H9 (cell line): ENCODE results near the gene KIF6. TPM values are rescaled to one million over a fixed set of nuclear protein-coding genes. Genes with fewer than 3 reads are reported as not detected.

Source experiments
- DNase-seq: peaks from one replicate; pipeline ENCODE4 v3.0.0-alpha.2; 2017
- H2AFZ ChIP-seq: one replicate; pipeline ENCODE4 v1.6.1; 2013; ENCODE audit warnings: mild to moderate bottlenecking, low read length, control low read depth, moderate library complexity
- H2AK5ac ChIP-seq: 2 replicates; pipeline ENCODE4 v1.6.1; 2013; ENCODE audit warnings: low read length, control low read depth, mixed read lengths; ENCODE audit not compliant: insufficient read length
- H2BK120ac ChIP-seq: one replicate; pipeline ENCODE4 v1.6.1; 2013; ENCODE audit warnings: low read depth, mild to moderate bottlenecking, low read length, control low read depth, inconsistent platforms; ENCODE audit not compliant: poor library complexity, severe bottlenecking
- H2BK12ac ChIP-seq: 2 replicates; pipeline ENCODE4 v1.6.1; 2013; ENCODE audit warnings: low read length, control low read depth, mixed read lengths, low read depth; ENCODE audit not compliant: insufficient read length
- H2BK15ac ChIP-seq: 2 replicates; pipeline ENCODE4 v1.6.1; 2013; ENCODE audit warnings: low read depth, low read length, control low read depth
- H2BK20ac ChIP-seq: one replicate; pipeline ENCODE4 v1.6.1; 2013; ENCODE audit warnings: low read depth, mild to moderate bottlenecking, low read length, control low read depth, inconsistent platforms; ENCODE audit not compliant: poor library complexity, severe bottlenecking
- H2BK5ac ChIP-seq: 2 replicates; pipeline ENCODE4 v1.6.1; 2013; ENCODE audit warnings: low read length, control low read depth, mixed read lengths; ENCODE audit not compliant: insufficient read length
- H3K14ac ChIP-seq: 2 replicates; pipeline ENCODE4 v1.6.1; 2013; ENCODE audit warnings: low read length, control low read depth; ENCODE audit not compliant: insufficient read depth
- H3K18ac ChIP-seq: 2 replicates; pipeline ENCODE4 v1.6.1; 2013; ENCODE audit warnings: low read depth, mild to moderate bottlenecking, mixed read lengths, low read length, control low read depth; ENCODE audit not compliant: insufficient read length
- H3K23ac ChIP-seq: 2 replicates; pipeline ENCODE4 v1.6.1; 2013; ENCODE audit warnings: low read length, control low read depth, mixed read lengths, low read depth; ENCODE audit not compliant: insufficient read length
- H3K23me2 ChIP-seq: 2 replicates; pipeline ENCODE4 v1.6.1; 2013; ENCODE audit warnings: low read depth, mild to moderate bottlenecking, mixed read lengths, low read length, control low read depth; ENCODE audit not compliant: insufficient read length, poor library complexity, severe bottlenecking
- H3K27ac ChIP-seq: 2 replicates; pipeline ENCODE4 v1.5.1; 2013; ENCODE audit warnings: low read length, control low read depth, mixed read lengths, low read depth; ENCODE audit not compliant: insufficient read length
- H3K27me3 ChIP-seq: 2 replicates; pipeline ENCODE4 v1.6.1; 2013; ENCODE audit warnings: low read length, control low read depth, inconsistent platforms; ENCODE audit not compliant: insufficient read depth
- H3K4ac ChIP-seq: 2 replicates; pipeline ENCODE4 v1.6.1; 2013; ENCODE audit warnings: low read depth, mild to moderate bottlenecking, control low read depth, inconsistent platforms, low read length, moderate library complexity
- H3K4me1 ChIP-seq: 2 replicates; pipeline ENCODE4 v1.6.1; 2013; ENCODE audit warnings: low read length, control low read depth, inconsistent platforms; ENCODE audit not compliant: insufficient read depth
- H3K4me2 ChIP-seq: 2 replicates; pipeline ENCODE4 v1.6.1; 2013; ENCODE audit warnings: low read length, control low read depth, mixed read lengths; ENCODE audit not compliant: insufficient read length, insufficient read depth
- H3K56ac ChIP-seq: 2 replicates; pipeline ENCODE4 v1.6.1; 2013; ENCODE audit warnings: low read depth, mild to moderate bottlenecking, mixed read lengths, low read length, control low read depth; ENCODE audit not compliant: insufficient read length
- H3K79me1 ChIP-seq: 2 replicates; pipeline ENCODE4 v1.6.1; 2013; ENCODE audit warnings: low read depth, mild to moderate bottlenecking, moderate library complexity, low read length, control low read depth, inconsistent platforms; ENCODE audit not compliant: insufficient read depth, poor library complexity, severe bottlenecking
- H3K79me2 ChIP-seq: 2 replicates; pipeline ENCODE4 v1.6.1; 2013; ENCODE audit warnings: low read length, control low read depth, inconsistent platforms; ENCODE audit not compliant: insufficient read depth
- H3K9ac ChIP-seq: 2 replicates; pipeline ENCODE4 v1.6.1; 2013; ENCODE audit warnings: low read length, control low read depth, mixed read lengths; ENCODE audit not compliant: insufficient read length; ENCODE audit errors: extremely low read depth
- H3K9me3 ChIP-seq: one replicate; pipeline ENCODE4 v1.6.1; 2013; ENCODE audit warnings: low read depth, low read length, inconsistent platforms; ENCODE audit not compliant: control insufficient read depth
- H3T11ph ChIP-seq: one replicate; pipeline ENCODE4 v1.6.1; 2013; ENCODE audit warnings: mild to moderate bottlenecking, low read length, control low read depth, inconsistent platforms
- H4K20me1 ChIP-seq: one replicate; pipeline ENCODE4 v1.6.1; 2013; ENCODE audit not compliant: control insufficient read depth, insufficient read length, insufficient read depth
- H4K5ac ChIP-seq: 2 replicates; pipeline ENCODE4 v1.6.1; 2013; ENCODE audit warnings: low read depth, mild to moderate bottlenecking, mixed read lengths, low read length, control low read depth; ENCODE audit not compliant: insufficient read length
- H4K8ac ChIP-seq: replicated peaks from 2 replicates; pipeline ENCODE4 v1.6.1; 2013; ENCODE audit warnings: low read length, control low read depth, mixed read lengths, low read depth; ENCODE audit not compliant: insufficient read length
- H4K91ac ChIP-seq: 2 replicates; pipeline ENCODE4 v1.6.1; 2013; ENCODE audit warnings: low read depth, mild to moderate bottlenecking, moderate library complexity, mixed read lengths, low read length, control low read depth; ENCODE audit not compliant: insufficient read length
- H3K27ac Mint-ChIP-seq, 3 experiments: 2 replicates in 2 of 3; 3 replicates in 1 of 3; pipeline ENCODE4 v1.8.0; 2020 to 2021; ENCODE audit warnings: mixed read lengths in 3 of 3, mild to moderate bottlenecking in 1 of 3, moderate library complexity in 1 of 3
- H3K27me3 Mint-ChIP-seq: 2 replicates; pipeline ENCODE4 v1.8.0; 2021; ENCODE audit warnings: low read depth, mild to moderate bottlenecking, moderate library complexity, mixed read lengths
- H3K36me3 Mint-ChIP-seq, 3 experiments: 2 replicates in 2 of 3; 3 replicates in 1 of 3; pipeline ENCODE4 v1.8.0; 2020 to 2021; ENCODE audit warnings: low read depth in 3 of 3, mixed read lengths in 3 of 3; ENCODE audit not compliant: insufficient read depth in 1 of 3
- H3K4me1 Mint-ChIP-seq, 2 experiments: 2 replicates each; pipeline ENCODE4 v1.8.0; 2020; ENCODE audit warnings: mixed read lengths in 2 of 2
- H3K4me3 Mint-ChIP-seq, 2 experiments: 2 replicates in 1 of 2; 3 replicates in 1 of 2; pipeline ENCODE4 v1.8.0; 2020 to 2021; ENCODE audit warnings: mild to moderate bottlenecking in 2 of 2, mixed read lengths in 2 of 2, moderate library complexity in 1 of 2
- H3K9me3 Mint-ChIP-seq, 2 experiments: 2 replicates in 1 of 2; 3 replicates in 1 of 2; pipeline ENCODE4 v1.8.0; 2020; ENCODE audit warnings: mild to moderate bottlenecking in 2 of 2, mixed read lengths in 2 of 2, moderate library complexity in 1 of 2
- CTCF ChIP-seq: fragments of 200-600 bp; sonication (generic); conservative IDR thresholded peaks from 3 replicates; pipeline ENCODE4 v1.8.0; 2021; ENCODE audit warnings: antibody characterized with exemption, mild to moderate bottlenecking
- WGBS: extraction: QIAGEN DNeasy Blood & Tissue Kit; methylation state at CpG from one replicate; pipeline ENCODE4 v1.1.7; 2013; ENCODE audit warnings: missing lambda C conversion rate, low lambda C conversion rate, mixed read lengths; ENCODE audit not compliant: insufficient read length; ENCODE audit errors: extremely low coverage; 5-methylcytosine and 5-hydroxymethylcytosine counted together
- total RNA-seq: library from RNA; stranded (reverse); gene quantifications from 2 replicates; pipeline ENCODE4 v1.2.1, GENCODE V29; 2021

The KIF6 gene
- total RNA-seq, 1 experiment from 2014 or later = 0.63 TPM

- no peak overlapping the region for H3K27ac Mint-ChIP-seq
- H2BK12ac ChIP-seq = no peak overlapping the region
- no peak overlapping the region for H2BK120ac ChIP-seq
- TF ChIP-seq CTCF = no peak
- H3T11ph ChIP-seq = no peak overlapping the region
- no peak for DNase-seq
- no peaks in the 10 kb centered on the region for H4K20me1 ChIP-seq
- no peak overlapping the region for H4K5ac ChIP-seq
- no CpG with 5 or more reads among the region's 2 CpGs for WGBS
- no peak overlapping the region for H2BK5ac ChIP-seq
- H3K27me3 ChIP-seq = no peaks in the 10 kb centered on the region
- no peaks in the 10 kb centered on the region for H3K23me2 ChIP-seq
- no peak overlapping the region for H2AK5ac ChIP-seq
- no peak overlapping the region for H2BK15ac ChIP-seq
- no peaks in the 10 kb centered on the region for H3K9me3 Mint-ChIP-seq
- H4K8ac ChIP-seq = no peak overlapping the region
- H2BK20ac ChIP-seq = no peak overlapping the region
- H3K79me1 ChIP-seq = no peaks in the 10 kb centered on the region
- no peaks in the 10 kb centered on the region for H3K36me3 Mint-ChIP-seq
- H3K23ac ChIP-seq = no peak overlapping the region
- H3K9me3 ChIP-seq = no peaks in the 10 kb centered on the region
- H3K4me1 Mint-ChIP-seq = peaks cover 22 to 31% of the 10 kb centered on the region in 2 experiments
- no peak overlapping the region for H3K27ac ChIP-seq
- no peak overlapping the region for H3K9ac ChIP-seq
- no peak overlapping the region for H3K4me3 Mint-ChIP-seq
- H3K4me2 ChIP-seq = no peak overlapping the region
- no peak overlapping the region for H3K56ac ChIP-seq
- no peak overlapping the region for H3K4ac ChIP-seq
- H3K14ac ChIP-seq = no peak overlapping the region
- H3K79me2 ChIP-seq = no peaks in the 10 kb centered on the region
- H3K18ac ChIP-seq = no peak overlapping the region
- H3K4me1 ChIP-seq = no peaks in the 10 kb centered on the region; the same call in 1 of the 2 replicates
- no peak overlapping the region for H4K91ac ChIP-seq
- no peaks in the 10 kb centered on the region for H3K27me3 Mint-ChIP-seq
- H2AFZ ChIP-seq = peak overlapping the region; percentile 36
These were observed 75.2 kb downstream of the KIF6 start for GRCh38 chr6:39649996-39650395.
